Hypothalamus (tissue), 51 donors: ENCODE data around the gene CBX4.

Experiments
- DNase-seq, 51 donors: peaks; one replicate each; lab custom pipeline; 2025; lab: John Stamatoyannopoulos, UW

Gene CBX4

GRCh38 chr17:79842656-79843473, 3.6 kb upstream of the CBX4 start:
- no peak for DNase-seq

DNA sequence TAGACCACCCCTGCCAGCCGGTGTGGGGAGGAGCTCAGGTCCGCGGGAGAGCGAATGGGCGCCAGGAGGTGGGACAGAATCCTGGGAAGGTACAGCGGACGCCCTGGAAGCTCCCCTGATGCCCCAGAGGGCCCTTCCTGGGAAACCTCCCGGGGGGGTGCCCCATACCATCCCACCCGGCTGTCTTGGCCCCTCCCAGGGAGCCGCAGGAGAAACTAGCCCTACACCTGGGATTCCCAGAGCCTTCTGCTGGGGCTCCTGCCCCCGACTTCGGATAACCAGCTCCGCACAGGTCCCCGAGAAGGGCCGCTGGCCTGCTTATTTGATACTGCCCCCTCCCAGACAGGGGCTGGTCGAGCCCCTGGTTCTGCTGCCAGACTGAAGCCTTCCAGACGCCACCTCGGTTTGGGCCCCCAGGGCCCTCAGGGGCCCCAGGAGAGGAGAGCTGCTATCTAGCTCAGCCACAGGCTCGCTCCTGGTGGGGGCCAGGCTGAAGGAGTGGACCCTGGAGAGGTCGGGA, 3.0 kb upstream of the CBX4 start:
- DNase-seq, result no peak

- DNase-seq, result no peak
These were observed 2.3 kb upstream of the CBX4 start for GRCh38 chr17:79841369-79842135.

- DNase-seq, result no peak
These were observed 1.7 kb upstream of the CBX4 start for GRCh38 chr17:79840989-79841286.

GRCh38 chr17:79840269-79840988, 1.2 kb upstream of the CBX4 start:
- peak in 9 of 51 donors; percentile 9 to 50 (median 31) for DNase-seq

DNA sequence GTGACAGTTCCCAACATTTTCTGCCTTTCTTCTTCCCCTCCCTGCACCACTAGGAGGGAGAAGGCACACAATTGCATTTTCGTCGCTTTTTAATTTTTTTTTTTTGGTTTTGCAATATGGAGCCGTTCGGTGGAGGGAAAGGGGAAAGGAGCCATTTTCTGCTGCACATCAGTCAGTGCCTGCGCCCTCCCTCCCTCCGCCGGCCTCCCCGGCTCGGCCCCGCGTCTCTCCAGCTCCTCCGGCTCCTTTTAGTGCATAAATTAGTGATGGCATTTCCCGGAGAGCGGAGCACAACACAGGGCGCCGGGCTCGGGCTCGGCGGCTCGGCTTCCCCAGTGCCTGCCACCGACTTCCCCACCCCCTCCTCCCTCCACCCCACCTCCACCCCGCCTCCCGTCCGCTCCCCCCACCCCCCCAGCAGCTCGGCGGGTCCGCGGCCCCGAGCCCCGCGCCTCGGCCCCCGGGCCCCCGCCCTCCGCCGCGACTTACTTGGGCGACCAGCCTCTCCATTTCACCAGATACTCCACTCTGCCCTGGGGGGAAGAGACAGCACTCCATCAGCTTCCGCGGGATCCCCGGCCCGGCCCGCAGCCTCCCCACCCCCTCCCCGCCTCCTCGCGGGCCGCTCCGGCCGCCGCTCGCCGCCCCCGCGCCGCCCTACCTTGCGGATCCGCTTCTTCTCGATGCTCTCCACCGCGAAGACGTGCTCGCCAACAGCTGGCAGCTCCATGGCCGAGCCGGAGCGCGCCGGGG, 542 bp downstream of the CBX4 start:
- peak in 45 of 51 donors; percentile 16 to 84 (median 59) for DNase-seq

GRCh38 chr17:79837888-79838521, 1.2 kb downstream of the CBX4 start:
- peak in 6 of 51 donors; percentile 28 to 84 (median 47) for DNase-seq

GRCh38 chr17:79836972-79837887, 2.0 kb downstream of the CBX4 start:
- DNase-seq, result peak in 21 of 51 donors; percentile 11 to 60 (median 33)

- DNase-seq, result no peak
These were observed 2.7 kb downstream of the CBX4 start for GRCh38 chr17:79836510-79836971.

DNA sequence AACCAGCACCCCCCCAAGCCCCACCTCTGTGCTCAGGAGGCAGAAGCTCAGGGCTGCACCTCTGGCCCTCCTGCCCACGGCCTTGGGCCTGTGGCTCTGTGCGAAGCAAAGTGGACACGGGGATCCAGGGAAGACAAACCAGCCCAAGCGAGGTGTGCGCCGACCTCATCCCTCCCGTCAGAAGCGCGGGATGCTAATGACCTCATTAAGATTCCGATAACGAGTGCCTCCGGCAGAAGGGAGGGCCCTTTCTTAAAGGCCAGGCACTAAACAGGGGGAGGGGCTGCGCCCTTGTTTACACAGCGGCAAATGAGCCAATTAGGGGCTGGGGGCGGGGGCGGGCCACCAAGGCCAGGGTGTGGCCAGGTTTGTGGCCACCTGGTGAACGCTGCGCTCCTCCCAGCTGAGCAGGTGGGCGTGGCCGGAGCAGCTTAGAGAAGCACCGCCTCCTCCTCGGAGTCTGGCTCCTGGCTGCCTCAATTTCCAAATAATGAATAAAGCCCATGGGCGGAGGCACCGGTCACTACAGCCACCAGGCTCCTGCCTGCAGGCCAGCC, 3.2 kb downstream of the CBX4 start:
- no peak for DNase-seq

DNA sequence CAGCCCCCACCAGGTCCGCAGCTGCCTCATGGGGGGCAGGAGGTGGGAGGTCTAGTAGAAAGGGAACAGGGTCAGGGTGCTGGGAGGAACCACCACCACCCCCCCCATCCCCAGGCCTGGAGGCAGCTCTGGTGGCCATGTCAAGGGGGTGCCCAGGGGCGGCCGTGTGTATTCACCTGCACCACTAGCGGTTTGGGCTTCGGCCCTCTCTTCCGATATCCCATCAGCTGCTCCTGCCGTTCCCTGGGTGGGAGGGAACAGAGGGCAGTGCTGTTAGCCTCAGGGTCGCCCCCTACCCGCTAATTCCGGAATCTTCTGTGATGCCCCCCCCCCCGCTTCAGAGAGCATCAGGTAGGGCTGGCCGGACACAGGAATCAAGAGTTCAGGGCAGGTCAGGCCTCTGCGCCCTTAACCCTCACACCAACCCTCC, 3.8 kb downstream of the CBX4 start:
- no peak for DNase-seq

DNA sequence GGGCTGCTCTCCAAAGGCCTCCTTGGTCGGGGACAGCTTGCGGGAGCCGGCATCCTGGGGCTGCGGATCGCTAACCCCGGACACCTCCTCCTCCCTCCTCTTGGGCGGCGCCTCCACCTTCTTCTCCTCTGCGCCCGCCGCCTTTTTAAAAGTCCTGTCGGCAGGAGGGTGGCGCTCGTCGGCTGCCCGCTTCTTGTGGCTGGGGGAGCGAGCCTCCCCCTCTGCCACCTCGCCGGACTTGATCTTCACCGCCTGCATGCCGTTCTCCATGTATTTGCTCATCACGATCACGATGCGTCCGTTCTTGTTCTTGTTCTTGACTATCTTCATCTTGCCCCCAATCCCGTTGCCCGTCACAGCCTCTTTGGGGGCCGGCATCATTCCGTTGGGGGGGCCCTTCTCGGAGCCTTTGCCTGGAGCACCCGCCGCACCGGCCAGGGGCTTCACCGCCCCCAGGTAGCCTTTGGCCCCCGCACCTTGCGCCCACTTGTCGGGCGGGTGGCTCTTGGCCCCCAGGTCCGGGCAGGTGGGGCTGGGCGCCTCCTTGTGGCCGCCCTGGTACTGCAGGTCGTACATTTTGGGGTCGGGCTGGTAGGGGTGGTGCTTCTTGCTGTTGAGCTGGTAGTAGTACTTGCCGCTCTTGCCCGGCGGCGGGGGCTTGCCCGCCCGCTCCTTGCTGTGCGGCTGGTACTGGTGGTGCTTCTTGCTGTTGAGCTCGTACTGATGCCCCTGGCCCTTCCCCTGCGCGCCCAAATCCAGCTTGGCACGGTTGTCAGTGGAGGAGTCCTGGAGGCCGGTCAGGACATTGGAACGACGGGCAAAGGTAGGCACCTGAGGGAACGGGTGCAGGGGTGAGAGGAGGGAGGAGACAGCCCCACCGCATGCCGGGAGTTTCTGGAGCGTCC, 4.4 kb downstream of the CBX4 start:
- DNase-seq, result peak in 1 of 51 donors; percentile 18

- DNase-seq, result no peak
These were observed 5.3 kb downstream of the CBX4 start for GRCh38 chr17:79833744-79834564.

DNA sequence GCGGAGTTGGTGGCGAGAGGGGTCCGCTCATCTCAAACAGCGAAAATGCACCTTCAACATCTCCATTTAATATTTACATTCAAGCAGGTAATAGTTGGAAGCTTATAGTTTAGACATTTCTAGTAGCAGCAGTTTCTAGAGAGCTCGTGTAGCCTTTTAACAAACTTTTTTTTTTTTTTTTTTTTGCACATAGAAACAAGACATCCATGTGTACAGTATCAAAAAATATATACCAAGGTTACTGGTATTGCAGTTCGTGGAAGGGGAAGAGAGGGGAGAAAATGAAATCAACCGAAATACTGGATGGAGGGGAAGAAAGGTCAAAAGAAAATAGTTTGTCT, 6.2 kb downstream of the CBX4 start:
- no peak for DNase-seq

DNA sequence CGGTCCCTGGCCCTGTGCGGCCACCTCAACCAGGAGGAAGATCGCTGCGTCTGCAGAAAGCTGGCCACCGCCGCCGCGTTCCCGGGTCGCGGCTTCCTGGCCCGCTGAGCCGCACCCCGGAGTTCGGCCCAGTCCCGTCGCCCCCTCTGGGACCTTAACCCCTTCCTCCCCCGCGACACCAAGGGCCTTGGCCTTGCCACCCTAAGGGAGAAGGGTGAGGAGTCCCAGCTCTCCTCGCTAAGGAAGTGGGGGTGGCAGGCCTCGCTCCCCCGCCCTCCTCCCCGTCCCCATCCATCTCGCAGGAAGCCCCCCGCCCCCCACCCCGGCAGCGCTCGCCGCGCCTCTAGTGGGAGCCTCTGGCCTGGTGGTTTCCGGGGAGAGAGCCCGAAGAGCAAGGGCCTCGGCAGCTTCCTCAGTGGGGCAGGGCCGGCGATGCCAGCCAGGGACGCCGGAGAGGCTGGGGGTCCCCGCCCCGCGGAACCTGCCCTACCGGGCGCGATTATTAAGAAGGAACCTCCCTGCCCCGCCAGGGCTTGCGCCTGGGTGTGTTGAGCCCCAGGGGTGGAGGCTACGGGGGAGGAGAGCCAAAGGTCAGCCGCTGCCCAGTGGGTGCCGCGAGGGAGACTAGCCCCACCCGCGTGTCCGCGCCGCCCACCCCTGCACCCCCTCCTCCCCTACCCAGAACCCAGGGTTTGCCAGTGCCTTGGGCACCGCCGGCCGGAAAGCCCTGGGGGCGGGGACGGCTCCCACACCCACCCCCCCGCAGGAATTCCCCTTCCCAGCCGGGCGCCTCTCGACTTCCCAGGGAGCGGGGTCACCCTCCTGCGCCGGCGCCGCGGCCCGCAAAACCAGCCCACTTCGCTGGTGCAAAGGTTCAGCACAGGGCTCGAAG, 6.8 kb downstream of the CBX4 start:
- DNase-seq, result no peak
